ENCODE data around the gene SLC35B1. TPM values are rescaled to one million over a fixed set of nuclear protein-coding genes. Genes with fewer than 3 reads are reported as not detected.
"Not testable (repeated sequence)": the region's sequence is repeated elsewhere in the genome, so short reads cannot be mapped to it uniquely, and the experiment has no call there.

The SLC35B1 gene
- total RNA-seq, 1 experiment from 2014 or later, result 99.6 TPM

DNA sequence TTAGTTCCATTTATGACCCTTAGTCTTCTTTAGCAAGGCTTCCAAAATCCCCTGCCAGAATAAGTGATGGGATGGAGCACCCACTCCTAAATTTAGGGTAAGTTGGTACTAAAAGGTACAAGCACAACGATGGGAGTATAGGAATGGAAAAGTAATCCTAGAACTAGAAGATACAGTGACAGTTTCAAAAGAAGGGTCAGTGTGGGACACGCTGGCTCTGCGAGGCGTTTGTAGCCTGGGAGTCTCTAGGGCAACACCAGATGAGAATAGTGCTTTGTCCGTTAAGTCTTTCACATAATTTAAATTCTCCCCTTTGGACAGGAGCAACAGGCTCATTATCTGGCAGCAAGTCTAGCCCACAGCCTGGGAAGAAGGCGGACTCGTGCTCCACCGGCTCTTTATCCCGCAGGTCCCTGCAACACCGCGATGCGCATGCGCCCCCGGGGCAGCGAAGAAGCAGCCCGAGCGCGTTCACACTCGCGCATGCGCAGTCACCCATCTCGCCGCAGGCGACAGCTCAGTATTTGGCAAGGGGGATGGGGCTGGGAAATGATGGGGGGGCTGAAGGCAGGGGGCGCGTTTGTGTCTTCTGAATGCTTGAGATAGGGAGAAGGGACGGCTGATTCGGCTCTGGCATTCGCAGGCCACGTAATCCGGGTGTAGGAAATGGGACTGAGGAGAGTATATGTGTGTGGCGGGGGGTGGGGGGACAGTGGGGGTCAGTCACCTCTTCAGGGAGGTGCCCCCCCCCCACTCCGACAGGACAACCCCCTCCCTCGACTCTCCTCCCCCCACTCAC, 30.4 kb downstream of the SLC35B1 start:
- intact Hi-C loops (cut with micrococcal nuclease), result loop anchor here (5.0 kb wide), 1 partner anchor 105 kb away; no protein-coding TSS in a partner anchor
- TF ChIP-seq, protein P1, sequence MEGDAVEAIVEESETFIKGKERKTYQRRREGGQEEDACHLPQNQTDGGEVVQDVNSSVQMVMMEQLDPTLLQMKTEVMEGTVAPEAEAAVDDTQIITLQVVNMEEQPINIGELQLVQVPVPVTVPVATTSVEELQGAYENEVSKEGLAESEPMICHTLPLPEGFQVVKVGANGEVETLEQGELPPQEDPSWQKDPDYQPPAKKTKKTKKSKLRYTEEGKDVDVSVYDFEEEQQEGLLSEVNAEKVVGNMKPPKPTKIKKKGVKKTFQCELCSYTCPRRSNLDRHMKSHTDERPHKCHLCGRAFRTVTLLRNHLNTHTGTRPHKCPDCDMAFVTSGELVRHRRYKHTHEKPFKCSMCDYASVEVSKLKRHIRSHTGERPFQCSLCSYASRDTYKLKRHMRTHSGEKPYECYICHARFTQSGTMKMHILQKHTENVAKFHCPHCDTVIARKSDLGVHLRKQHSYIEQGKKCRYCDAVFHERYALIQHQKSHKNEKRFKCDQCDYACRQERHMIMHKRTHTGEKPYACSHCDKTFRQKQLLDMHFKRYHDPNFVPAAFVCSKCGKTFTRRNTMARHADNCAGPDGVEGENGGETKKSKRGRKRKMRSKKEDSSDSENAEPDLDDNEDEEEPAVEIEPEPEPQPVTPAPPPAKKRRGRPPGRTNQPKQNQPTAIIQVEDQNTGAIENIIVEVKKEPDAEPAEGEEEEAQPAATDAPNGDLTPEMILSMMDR (IDR thresholded peaks at IDR 0.05; ENCODE audit: unreplicated experiment), result no peak
- DNase-seq (ENCODE audit: unreplicated experiment), result peak; percentile 89
- Mint-ChIP-seq H3K4me1 (ENCODE audit: insufficient read depth, unreplicated experiment) (peaks cover 10% of the 10 kb centered on the region), H3K9me3 (ENCODE audit: unreplicated experiment) (no peaks in the 10 kb centered on the region), H3K27me3 (ENCODE audit: insufficient read depth, unreplicated experiment) (no peaks in the 10 kb centered on the region), H3K4me3 (ENCODE audit: unreplicated experiment) (peak overlapping the region; percentile 77), H3K27ac (ENCODE audit: low read depth, unreplicated experiment) (peak overlapping the region; percentile 57), H3K36me3 (ENCODE audit: insufficient read depth, unreplicated experiment) (peaks cover 16% of the 10 kb centered on the region)
- ChIA-PET POLR2A (interaction anchor here (0.6 to 3.6 kb wide), 14 partner anchors 13 to 1583 kb away, joined by 3 to 39 read pairs (median 4); partner anchors contain the start of genes KAT7 and UTP18), CTCF (interaction anchor here (0.6 to 1.0 kb wide), 4 partner anchors 12 to 44 kb away, joined by 3 to 4 read pairs (median 3); no protein-coding TSS in a partner anchor)
- BruUV-seq (replicated peaks), result TSS peak; percentile 49

DNA sequence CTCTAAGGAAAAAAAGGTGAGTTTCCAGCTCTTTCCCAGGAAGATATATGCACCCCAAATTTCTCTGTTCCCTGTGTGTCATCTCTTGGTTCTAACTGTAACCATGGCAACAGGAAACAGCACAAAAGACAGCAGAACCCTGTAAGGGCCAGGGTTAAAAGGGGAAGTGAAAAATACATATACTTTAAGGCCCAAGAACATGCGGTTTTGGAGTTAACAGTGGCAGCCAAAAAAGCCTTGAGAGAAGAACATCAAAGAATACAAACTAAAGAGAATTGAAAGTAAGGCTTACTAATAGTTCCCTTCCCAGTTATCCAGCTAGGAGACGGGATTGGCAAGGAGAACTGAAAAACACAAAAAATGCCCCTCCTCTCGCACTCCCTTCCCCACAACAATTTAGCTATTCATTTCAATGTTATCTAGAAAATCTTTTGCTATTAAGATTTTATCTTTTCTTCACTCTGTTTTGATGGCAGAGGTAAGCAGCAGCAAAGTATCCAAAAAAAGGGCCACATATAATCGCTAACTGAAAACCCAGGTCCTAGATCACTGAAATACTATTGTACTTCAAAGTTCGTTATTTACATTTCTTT, 31.4 kb downstream of the SLC35B1 start:
- Mint-ChIP-seq H3K27ac (ENCODE audit: low read depth, unreplicated experiment) (peak overlapping the region; percentile 57), H3K4me1 (ENCODE audit: insufficient read depth, unreplicated experiment) (peaks cover 10% of the 10 kb centered on the region), H3K36me3 (ENCODE audit: insufficient read depth, unreplicated experiment) (peaks cover 16% of the 10 kb centered on the region), H3K9me3 (ENCODE audit: unreplicated experiment) (no peaks in the 10 kb centered on the region), H3K27me3 (ENCODE audit: insufficient read depth, unreplicated experiment) (no peaks in the 10 kb centered on the region), H3K4me3 (ENCODE audit: unreplicated experiment) (peak overlapping the region; percentile 77)
- POLR2A ChIA-PET, result interaction anchor here (0.7 to 3.6 kb wide), 7 partner anchors 31 to 475 kb away, joined by 3 to 39 read pairs (median 3); partner anchors contain the start of genes KAT7 and SLC35B1
- intact Hi-C loops (cut with micrococcal nuclease), result loop anchor here (5.0 kb wide), 1 partner anchor 104 kb away; no protein-coding TSS in a partner anchor
- CTCF ChIA-PET, result interaction anchor here (0.6 to 1.2 kb wide), 5 partner anchors 11 to 109 kb away, joined by 3 read pairs; no protein-coding TSS in a partner anchor
- TF ChIP-seq, protein P1 (IDR thresholded peaks at IDR 0.05; ENCODE audit: unreplicated experiment), result no peak
- DNase-seq (ENCODE audit: unreplicated experiment), result no peak
- TSS peak; percentile 61 for BruUV-seq (replicated peaks)

DNA sequence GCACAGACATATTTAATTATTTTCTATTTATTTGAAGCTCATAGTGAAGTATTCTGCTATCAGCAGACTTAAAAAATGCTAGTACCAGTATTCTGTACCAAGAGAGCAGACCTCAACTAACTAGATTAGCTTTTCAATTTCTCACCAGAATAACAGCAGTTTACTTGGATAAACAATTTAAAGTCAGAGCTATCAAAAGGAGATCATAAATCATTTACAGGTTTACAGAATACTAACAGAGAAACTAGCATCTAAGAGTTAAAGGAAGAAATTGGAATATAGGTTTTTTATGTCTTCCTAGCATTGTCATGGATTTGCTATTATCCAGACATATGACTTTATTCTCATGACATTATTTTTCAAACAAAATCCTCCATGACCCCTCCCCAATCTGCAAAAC, 33.3 kb downstream of the SLC35B1 start:
- BruUV-seq (replicated peaks), result no TSS peak
- no peak overlapping the region for H3K4me3 Mint-ChIP-seq (ENCODE audit: unreplicated experiment)
- ChIA-PET CTCF (interaction anchor here (0.8 to 1.0 kb wide), 2 partner anchors 27 to 105 kb away, joined by 3 read pairs; no protein-coding TSS in a partner anchor), POLR2A (interaction anchor here (0.8 to 1.3 kb wide), 6 partner anchors 12 to 151 kb away, joined by 3 to 4 read pairs (median 4); no protein-coding TSS in a partner anchor)
- peaks cover 10% of the 10 kb centered on the region for H3K4me1 Mint-ChIP-seq (ENCODE audit: insufficient read depth, unreplicated experiment)
- no peak for DNase-seq (ENCODE audit: unreplicated experiment)
- peaks cover 16% of the 10 kb centered on the region for H3K36me3 Mint-ChIP-seq (ENCODE audit: insufficient read depth, unreplicated experiment)
- H3K9me3 Mint-ChIP-seq (ENCODE audit: unreplicated experiment), result no peaks in the 10 kb centered on the region
- intact Hi-C loops (cut with micrococcal nuclease), result no loop called here
- H3K27ac Mint-ChIP-seq (ENCODE audit: low read depth, unreplicated experiment), result no peak overlapping the region
- TF ChIP-seq, protein P1 (IDR thresholded peaks at IDR 0.05; ENCODE audit: unreplicated experiment), result no peak
- no peaks in the 10 kb centered on the region for H3K27me3 Mint-ChIP-seq (ENCODE audit: insufficient read depth, unreplicated experiment)

DNA sequence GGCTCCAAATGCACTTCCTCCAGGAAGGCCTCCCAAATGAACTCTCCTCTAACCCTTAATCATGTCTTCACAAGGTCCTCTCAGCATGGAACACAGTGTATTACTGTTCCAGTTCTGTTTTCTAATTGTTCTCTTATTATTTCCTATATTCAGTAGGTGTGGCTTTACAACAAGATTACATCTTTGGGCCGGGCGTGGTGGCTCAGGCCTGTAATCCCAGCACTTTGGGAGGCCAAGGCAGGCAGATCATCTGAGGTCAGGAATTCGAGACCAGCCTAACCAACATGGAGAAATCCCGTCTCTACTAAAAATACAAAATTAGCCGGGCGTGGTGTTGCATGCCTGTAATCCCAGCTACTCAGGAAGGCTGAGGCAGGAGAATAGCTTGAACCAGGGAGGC, 34.1 kb downstream of the SLC35B1 start:
- POLR2A ChIA-PET, result interaction anchor here (1.0 to 1.3 kb wide), 2 partner anchors 25 to 150 kb away, joined by 4 read pairs; no protein-coding TSS in a partner anchor
- H3K27ac Mint-ChIP-seq (ENCODE audit: low read depth, unreplicated experiment); intact Hi-C loops (cut with micrococcal nuclease); H3K9me3 Mint-ChIP-seq (ENCODE audit: unreplicated experiment); BruUV-seq (replicated peaks); H3K27me3 Mint-ChIP-seq (ENCODE audit: insufficient read depth, unreplicated experiment); H3K4me3 Mint-ChIP-seq (ENCODE audit: unreplicated experiment); DNase-seq (ENCODE audit: unreplicated experiment): not testable (repeated sequence)
- CTCF ChIA-PET, result interaction anchor here (0.8 kb wide), 1 partner anchor 104 kb away, joined by 3 read pairs; no protein-coding TSS in a partner anchor
- H3K4me1 Mint-ChIP-seq (ENCODE audit: insufficient read depth, unreplicated experiment), result peaks cover 10% of the 10 kb centered on the region
- peaks cover 16% of the 10 kb centered on the region for H3K36me3 Mint-ChIP-seq (ENCODE audit: insufficient read depth, unreplicated experiment)

Measured in MCF 10A (cell line).